Measurements from ENCODE around the gene NOLC1. TPM values are rescaled to one million over a fixed set of nuclear protein-coding genes. Genes with fewer than 3 reads are reported as not detected.

NOLC1 gene
- 10 to 100 TPM; 63.7 to 71.6 TPM for total RNA-seq
- 10 to 100 TPM; 20.0 to 75.0 TPM for polyA plus RNA-seq

DNA sequence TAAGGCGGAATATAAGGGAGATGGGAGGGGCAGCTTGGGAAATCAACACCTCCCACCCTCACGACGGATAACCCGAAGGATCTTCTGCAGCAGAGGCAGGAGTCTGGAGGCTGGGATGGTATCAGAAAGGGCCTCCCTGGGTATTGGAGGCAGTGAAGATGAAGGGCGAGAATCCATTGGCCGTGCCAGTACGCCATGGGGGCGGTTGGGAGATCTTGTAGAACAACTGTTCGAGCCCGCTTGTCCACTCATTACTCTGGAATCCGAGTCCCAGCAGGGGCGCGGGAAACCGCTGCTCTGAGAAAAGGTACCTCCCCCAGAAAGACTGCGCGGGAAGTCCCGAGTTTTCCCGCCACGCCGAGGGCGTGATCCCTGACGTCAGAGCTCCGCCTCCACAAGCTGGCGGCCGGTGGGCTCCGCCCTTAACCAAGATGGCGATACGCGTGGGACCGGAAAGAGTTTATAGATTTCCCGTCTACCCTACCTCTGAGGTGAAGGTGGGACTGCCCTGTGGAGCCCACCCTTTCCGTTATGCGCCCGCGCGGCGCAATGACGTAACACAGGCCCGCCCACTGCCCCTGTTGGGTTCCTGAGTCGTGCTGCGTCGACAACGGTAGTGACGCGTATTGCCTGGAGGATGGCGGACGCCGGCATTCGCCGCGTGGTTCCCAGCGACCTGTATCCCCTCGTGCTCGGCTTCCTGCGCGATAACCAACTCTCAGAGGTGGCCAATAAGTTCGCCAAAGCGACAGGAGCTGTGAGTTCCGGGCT is at the start of gene NOLC1:
NOLC1 (plus strand) TSS at position 616 of the 771 bp plus-strand sequence; CDS start at position 638, 22 bp downstream.
- Histone ChIP-seq H3K27ac (ENCODE audit: low read depth, low read length) (peak within 1 kb of the TSS; percentile 87), H3K4me1 (ENCODE audit: insufficient read depth, low read length) (peaks cover 34% of the 10 kb centered on the region), H3K9me3 (ENCODE audit: control insufficient read depth in 1 of 2, low read length in 2 of 2) (no peaks in the 10 kb centered on the region), H3K4me3 (ENCODE audit: low read length in 2 of 2) (peak within 1 kb of the TSS; percentile 82 to 91), H3K36me3 (ENCODE audit: insufficient read depth, low read length) (peaks cover 34% of the 10 kb centered on the region), H3K27me3 (ENCODE audit: insufficient read depth, low read length) (no peaks in the 10 kb centered on the region)
- Mint-ChIP-seq H3K9me3 (no peaks in the 10 kb centered on the region), H3K4me3 (peak within 1 kb of the TSS; percentile 91 to 97 (median 94)), H3K27ac (peak within 1 kb of the TSS; percentile 91 to 99 (median 97)), H3K36me3 (peaks cover 26 to 67% of the 10 kb centered on the region in 2 donors), H3K27me3 (no peaks in the 10 kb centered on the region), H3K4me1 (peaks cover 21 to 60% (median 42%) of the 10 kb centered on the region in 4 donors)
- peak; percentile 99 to 100 (median 100) for DNase-seq
- POLR2A ChIA-PET (ENCODE audit: partially characterized antibody), result interaction anchor here (0.5 to 2.0 kb wide), 16 partner anchors 9 to 494 kb away, joined by 3 to 17 read pairs (median 6); partner anchors contain the start of genes ACTR1A, ARMH3, LDB1 and OGA
- CTCF ChIA-PET (ENCODE audit: partially characterized antibody), result interaction anchor here (0.6 to 4.0 kb wide), 8 partner anchors 9 to 326 kb away, joined by 3 to 17 read pairs (median 4); partner anchors contain the start of gene PPRC1
- intact Hi-C loops (cut with micrococcal nuclease), result loop anchor here (1.0 to 5.0 kb wide), 10 partner anchors 20 to 560 kb away; partner anchors contain the start of genes ACTR1A, ARL3, GBF1 and HPS6

GRCh38 chr10:102102421-102102820 is 49.8 kb upstream of the NOLC1 start:
- Histone ChIP-seq H3K27ac (ENCODE audit: low read depth, low read length) (no peak overlapping the region), H3K9me3 (ENCODE audit: control insufficient read depth in 1 of 2, low read length in 2 of 2) (no peaks in the 10 kb centered on the region), H3K4me3 (ENCODE audit: low read length in 2 of 2) (no peak overlapping the region), H3K4me1 (ENCODE audit: insufficient read depth, low read length) (peaks cover 16% of the 10 kb centered on the region), H3K36me3 (ENCODE audit: insufficient read depth, low read length) (no peaks in the 10 kb centered on the region), H3K27me3 (ENCODE audit: insufficient read depth, low read length) (no peaks in the 10 kb centered on the region)
- DNase-seq, result no peak
- POLR2A ChIA-PET (ENCODE audit: partially characterized antibody), result interaction anchor here (1.2 to 2.0 kb wide), 2 partner anchors 11 to 30 kb away, joined by 5 to 7 read pairs; partner anchors contain the start of gene PPRC1
- Mint-ChIP-seq H3K27me3 (no peaks in the 10 kb centered on the region), H3K4me1 (peaks cover 11 to 21% (median 14%) of the 10 kb centered on the region in 4 donors), H3K36me3 (peaks cover 3 to 29% of the 10 kb centered on the region in 2 donors), H3K27ac (peak overlapping the region in 2 of 7 donors; percentile 8 to 65), H3K4me3 (no peak overlapping the region), H3K9me3 (no peaks in the 10 kb centered on the region)
- intact Hi-C loops (cut with micrococcal nuclease), result no loop called here
- CTCF ChIA-PET (ENCODE audit: partially characterized antibody), result interaction anchor here (1.0 to 4.0 kb wide), 4 partner anchors 10 to 261 kb away, joined by 3 to 24 read pairs (median 8); no protein-coding TSS in a partner anchor

- intact Hi-C loops (cut with micrococcal nuclease), result no loop called here
- H3K27me3 Mint-ChIP-seq, result no peaks in the 10 kb centered on the region
- H3K27ac ChIP-seq (ENCODE audit: low read depth, low read length), result no peak overlapping the region
- H3K9me3 Mint-ChIP-seq, result no peaks in the 10 kb centered on the region
- peaks cover 32 to 59% of the 10 kb centered on the region in 2 donors for H3K36me3 Mint-ChIP-seq
- no peaks in the 10 kb centered on the region for H3K9me3 ChIP-seq (ENCODE audit: control insufficient read depth in 1 of 2, low read length in 2 of 2)
- H3K4me3 Mint-ChIP-seq, result no peak overlapping the region
- DNase-seq, result no peak
- peaks cover 38% of the 10 kb centered on the region for H3K36me3 ChIP-seq (ENCODE audit: insufficient read depth, low read length)
- CTCF ChIA-PET (ENCODE audit: partially characterized antibody), result no interaction called here
- H3K4me1 Mint-ChIP-seq, result peaks cover 14 to 28% (median 18%) of the 10 kb centered on the region in 4 donors
- H3K27ac Mint-ChIP-seq, result peak overlapping the region in 1 of 7 donors; percentile 90
- no peak overlapping the region for H3K4me3 ChIP-seq (ENCODE audit: low read length in 2 of 2)
- H3K4me1 ChIP-seq (ENCODE audit: insufficient read depth, low read length), result peaks cover 18% of the 10 kb centered on the region
- POLR2A ChIA-PET (ENCODE audit: partially characterized antibody), result no interaction called here
- H3K27me3 ChIP-seq (ENCODE audit: insufficient read depth, low read length), result no peaks in the 10 kb centered on the region
Measured at GRCh38 chr10:102106998-102107397, 45.2 kb upstream of the NOLC1 start.

GRCh38 chr10:102109166-102110116 is 42.7 kb upstream of the NOLC1 start:
- no peak for DNase-seq
- ChIA-PET POLR2A (ENCODE audit: partially characterized antibody) (no interaction called here), CTCF (ENCODE audit: partially characterized antibody) (interaction anchor here (4.4 kb wide), 1 partner anchor 37 kb away, joined by 16 read pairs; no protein-coding TSS in a partner anchor)
- Mint-ChIP-seq H3K9me3 (no peaks in the 10 kb centered on the region), H3K4me3 (no peak overlapping the region), H3K27ac (peak overlapping the region in 1 of 7 donors; percentile 77), H3K27me3 (no peaks in the 10 kb centered on the region), H3K4me1 (peaks cover 24 to 41% (median 33%) of the 10 kb centered on the region in 4 donors), H3K36me3 (peaks cover 33 to 59% of the 10 kb centered on the region in 2 donors)
- no peaks in the 10 kb centered on the region for H3K9me3 ChIP-seq (ENCODE audit: control insufficient read depth in 1 of 2, low read length in 2 of 2)
- intact Hi-C loops (cut with micrococcal nuclease), result no loop called here
- no peaks in the 10 kb centered on the region for H3K27me3 ChIP-seq (ENCODE audit: insufficient read depth, low read length)
- no peak overlapping the region for H3K4me3 ChIP-seq (ENCODE audit: low read length in 2 of 2)
- H3K36me3 ChIP-seq (ENCODE audit: insufficient read depth, low read length), result peaks cover 38% of the 10 kb centered on the region
- H3K4me1 ChIP-seq (ENCODE audit: insufficient read depth, low read length), result peaks cover 34% of the 10 kb centered on the region
- H3K27ac ChIP-seq (ENCODE audit: low read depth, low read length), result no peak overlapping the region

GRCh38 chr10:102111276-102111675 is 40.9 kb upstream of the NOLC1 start:
- H3K27me3 ChIP-seq (ENCODE audit: insufficient read depth, low read length), result no peaks in the 10 kb centered on the region
- Mint-ChIP-seq H3K27me3 (no peaks in the 10 kb centered on the region), H3K36me3 (peaks cover 33 to 57% of the 10 kb centered on the region in 2 donors), H3K9me3 (no peaks in the 10 kb centered on the region), H3K27ac (peak overlapping the region in 1 of 7 donors; percentile 53), H3K4me1 (peaks cover 20 to 44% (median 34%) of the 10 kb centered on the region in 4 donors), H3K4me3 (no peak overlapping the region)
- no peak for DNase-seq
- no peaks in the 10 kb centered on the region for H3K9me3 ChIP-seq (ENCODE audit: control insufficient read depth in 1 of 2, low read length in 2 of 2)
- H3K36me3 ChIP-seq (ENCODE audit: insufficient read depth, low read length), result peaks cover 38% of the 10 kb centered on the region
- H3K27ac ChIP-seq (ENCODE audit: low read depth, low read length), result peak overlapping the region; percentile 11
- CTCF ChIA-PET (ENCODE audit: partially characterized antibody), result interaction anchor here (4.4 to 5.2 kb wide), 2 partner anchors 10 to 39 kb away, joined by 16 to 24 read pairs; no protein-coding TSS in a partner anchor
- POLR2A ChIA-PET (ENCODE audit: partially characterized antibody), result interaction anchor here (1.3 kb wide), 1 partner anchor 11 kb away, joined by 3 read pairs; no protein-coding TSS in a partner anchor
- no peak overlapping the region for H3K4me3 ChIP-seq (ENCODE audit: low read length in 2 of 2)
- intact Hi-C loops (cut with micrococcal nuclease), result no loop called here
- peaks cover 39% of the 10 kb centered on the region for H3K4me1 ChIP-seq (ENCODE audit: insufficient read depth, low read length)

- Histone ChIP-seq H3K9me3 (ENCODE audit: control insufficient read depth in 1 of 2, low read length in 2 of 2) (no peaks in the 10 kb centered on the region), H3K4me1 (ENCODE audit: insufficient read depth, low read length) (peaks cover 49% of the 10 kb centered on the region), H3K27ac (ENCODE audit: low read depth, low read length) (peak overlapping the region; percentile 41), H3K4me3 (ENCODE audit: low read length in 2 of 2) (no peak overlapping the region), H3K36me3 (ENCODE audit: insufficient read depth, low read length) (peaks cover 38% of the 10 kb centered on the region), H3K27me3 (ENCODE audit: insufficient read depth, low read length) (no peaks in the 10 kb centered on the region)
- H3K4me1 Mint-ChIP-seq, result peaks cover 25 to 53% (median 42%) of the 10 kb centered on the region in 4 donors
- ChIA-PET CTCF (ENCODE audit: partially characterized antibody) (interaction anchor here (0.8 to 5.2 kb wide), 4 partner anchors 11 to 240 kb away, joined by 3 to 24 read pairs (median 10); no protein-coding TSS in a partner anchor), POLR2A (ENCODE audit: partially characterized antibody) (interaction anchor here (1.3 to 2.6 kb wide), 3 partner anchors 9 to 40 kb away, joined by 3 to 12 read pairs (median 7); partner anchors contain the start of gene NOLC1)
- H3K9me3 Mint-ChIP-seq, result no peaks in the 10 kb centered on the region
- peaks cover 30 to 53% of the 10 kb centered on the region in 2 donors for H3K36me3 Mint-ChIP-seq
- peak overlapping the region in 3 of 8 donors; percentile 15 to 30 (median 25) for H3K4me3 Mint-ChIP-seq
- intact Hi-C loops (cut with micrococcal nuclease), result no loop called here
- H3K27ac Mint-ChIP-seq, result peak overlapping the region in 6 of 7 donors; percentile 12 to 95 (median 52)
- H3K27me3 Mint-ChIP-seq, result no peaks in the 10 kb centered on the region
- DNase-seq, result no peak
Measured at GRCh38 chr10:102112210-102112817, 39.9 kb upstream of the NOLC1 start.

All from CD4-positive, alpha-beta memory T cell (primary cell).